ENCODE data around the gene NPIPA1.
"Not testable (repeated sequence)": the region's sequence is repeated elsewhere in the genome, so short reads cannot be mapped to it uniquely, and the experiment has no call there.

DNA sequence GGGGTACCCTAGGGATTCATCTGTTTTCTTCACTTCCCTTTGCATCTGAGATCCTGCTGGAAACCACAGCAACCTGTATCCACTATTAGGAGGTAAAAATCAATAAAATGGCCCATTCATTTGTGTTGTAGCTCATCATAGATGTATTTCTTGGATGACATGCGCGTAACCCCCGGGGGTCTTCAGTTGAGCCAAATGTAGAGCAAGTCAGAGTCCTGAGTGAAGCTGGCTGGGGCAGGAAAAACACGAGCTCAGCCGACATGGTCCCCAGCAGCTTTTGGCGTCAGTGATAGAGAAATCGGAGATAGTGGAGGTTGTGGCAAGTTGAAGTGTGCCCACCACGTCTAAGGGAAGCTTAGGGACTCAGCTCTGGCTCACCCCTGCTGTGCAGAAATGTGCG, 41.2 kb upstream of the NPIPA1 start:
- TF ChIP-seq, protein P1, sequence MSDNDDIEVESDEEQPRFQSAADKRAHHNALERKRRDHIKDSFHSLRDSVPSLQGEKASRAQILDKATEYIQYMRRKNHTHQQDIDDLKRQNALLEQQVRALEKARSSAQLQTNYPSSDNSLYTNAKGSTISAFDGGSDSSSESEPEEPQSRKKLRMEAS (IDR thresholded peaks at IDR 0.05; ENCODE audit: low read depth, low read length), result not testable (repeated sequence)
- not testable (repeated sequence) for TF ChIP-seq POLR2A (IDR thresholded peaks at IDR 0.05; ENCODE audit: extremely low read depth, insufficient read length)
